HTERT RPE-1 (cell line): ENCODE data around the gene TMEM107.
"Not testable (repeated sequence)": the region's sequence is repeated elsewhere in the genome, so short reads cannot be mapped to it uniquely, and the experiment has no call there.

Experiments
- in situ Hi-C: fragments of 300-500 bp; cut with MboI; formaldehyde crosslinking; loops from 4 replicates; pipeline ENCODE4 v1.14.3; 2020; ENCODE audit warnings: low sequenced_read_pairs

TMEM107 gene

GRCh38 chr17:8189711-8190477, 13.7 kb upstream of the TMEM107 start, which contains the start of gene BORCS6:
TSS of gene BORCS6 (minus strand) at chr17:8190180. CDS start at chr17:8190140, 40 bp downstream.
- in situ Hi-C loops, result no loop called here

GRCh38 chr17:8189041-8189710, 13.0 kb upstream of the TMEM107 start:
- in situ Hi-C loops, result no loop called here

- in situ Hi-C loops, result no loop called here
These were observed 12.2 kb upstream of the TMEM107 start for GRCh38 chr17:8188263-8188839.

GRCh38 chr17:8187517-8188262, 11.5 kb upstream of the TMEM107 start:
- in situ Hi-C loops, result no loop called here

GRCh38 chr17:8186787-8187516, 10.8 kb upstream of the TMEM107 start:
- in situ Hi-C loops, result no loop called here

GRCh38 chr17:8186446-8186786, 10.2 kb upstream of the TMEM107 start:
- in situ Hi-C loops, result no loop called here

GRCh38 chr17:8185582-8186445, 9.6 kb upstream of the TMEM107 start:
- in situ Hi-C loops, result no loop called here

- in situ Hi-C loops, result no loop called here
These were observed 985 bp upstream of the TMEM107 start for GRCh38 chr17:8176998-8177731.

GRCh38 chr17:8175795-8176196, 384 bp downstream of the TMEM107 start:
- in situ Hi-C loops, result no loop called here

- in situ Hi-C loops, result no loop called here
These were observed 2.3 kb downstream of the TMEM107 start for GRCh38 chr17:8173871-8174322.

GRCh38 chr17:8173056-8173870, 2.9 kb downstream of the TMEM107 start:
- in situ Hi-C loops, result no loop called here

- in situ Hi-C loops, result not testable (repeated sequence)
These were observed 6.0 kb downstream of the TMEM107 start for GRCh38 chr17:8170186-8170585.

- in situ Hi-C loops, result no loop called here
These were observed 8.7 kb downstream of the TMEM107 start for GRCh38 chr17:8167526-8167925.

GRCh38 chr17:8166731-8167130, 9.4 kb downstream of the TMEM107 start:
- in situ Hi-C loops, result no loop called here

GRCh38 chr17:8164815-8165131, 11.4 kb downstream of the TMEM107 start:
- in situ Hi-C loops, result no loop called here

- in situ Hi-C loops, result no loop called here
These were observed 12.0 kb downstream of the TMEM107 start for GRCh38 chr17:8163978-8164814.
